Calu3 (cell line): ENCODE measurements around the gene ZNF621. TPM values are rescaled to one million over a fixed set of nuclear protein-coding genes. Genes with fewer than 3 reads are reported as not detected.

Experiments
- BruUV-seq: library from RNA; stranded (reverse); fragments of 400-500 nt; replicated peaks from 2 replicates; lab custom pipeline; 2021; lab: Mats Ljungman, UMichigan
- CTCF ChIA-PET: fragments of 300-600 bp; sonication (Branson Sonifier 250); formaldehyde crosslinking; loops from one replicate; lab custom pipeline; 2022; ENCODE audit warnings: antibody characterized with exemption; lab: Charles Lee
- DNase-seq: peaks from one replicate; pipeline ENCODE4 v3.0.0; 2022
- H3K27ac Mint-ChIP-seq: one replicate; pipeline ENCODE4 v1.8.0; 2022; ENCODE audit warnings: mixed read lengths; ENCODE audit not compliant: unreplicated experiment
- H3K27me3 Mint-ChIP-seq: one replicate; pipeline ENCODE4 v1.8.0; 2022; ENCODE audit warnings: mixed read lengths; ENCODE audit not compliant: unreplicated experiment
- H3K36me3 Mint-ChIP-seq: one replicate; pipeline ENCODE4 v1.8.0; 2022; ENCODE audit warnings: mild to moderate bottlenecking, moderate library complexity, mixed read lengths; ENCODE audit not compliant: insufficient read depth, unreplicated experiment
- H3K4me1 Mint-ChIP-seq: one replicate; pipeline ENCODE4 v1.8.0; 2022; ENCODE audit warnings: mild to moderate bottlenecking, low read depth, mixed read lengths; ENCODE audit not compliant: unreplicated experiment
- H3K4me3 Mint-ChIP-seq: one replicate; pipeline ENCODE4 v1.8.0; 2022; ENCODE audit warnings: mild to moderate bottlenecking, low read depth, moderate library complexity, mixed read lengths; ENCODE audit not compliant: unreplicated experiment
- H3K9me3 Mint-ChIP-seq: one replicate; pipeline ENCODE4 v1.8.0; 2022; ENCODE audit warnings: low read depth, mixed read lengths; ENCODE audit not compliant: unreplicated experiment
- CTCF ChIP-seq: fragments of 200-600 bp; IDR thresholded peaks from one replicate; pipeline ENCODE4 v1.8.0; 2022; ENCODE audit warnings: antibody characterized with exemption; ENCODE audit not compliant: unreplicated experiment
- intact Hi-C: fragments of 100-400 bp; cut with micrococcal nuclease; formaldehyde crosslinking; loops from one replicate; pipeline ENCODE4 v1.10.0; 2022; ENCODE audit not compliant: unreplicated experiment
- total RNA-seq: library from RNA; stranded (reverse); gene quantifications from 2 replicates; pipeline ENCODE4 v1.2.3, GENCODE V29; 2022

The ZNF621 gene
- total RNA-seq, 1 experiment from 2014 or later = 21.1 TPM

GRCh38 chr3:40487172-40487571 lies 37.6 kb upstream of the ZNF621 start:
- no TSS peak for BruUV-seq
- no peak for TF ChIP-seq CTCF
- no peak for DNase-seq
- CTCF ChIA-PET = no interaction called here
- intact Hi-C loops = no loop called here
- H3K27me3 Mint-ChIP-seq = no peaks in the 10 kb centered on the region
- no peaks in the 10 kb centered on the region for H3K36me3 Mint-ChIP-seq
- H3K9me3 Mint-ChIP-seq = peaks cover 5% of the 10 kb centered on the region
- no peak overlapping the region for H3K27ac Mint-ChIP-seq
- H3K4me1 Mint-ChIP-seq = no peaks in the 10 kb centered on the region
- no peak overlapping the region for H3K4me3 Mint-ChIP-seq

- Mint-ChIP-seq H3K36me3 (no peaks in the 10 kb centered on the region), H3K9me3 (peaks cover 5% of the 10 kb centered on the region), H3K4me1 (no peaks in the 10 kb centered on the region), H3K4me3 (no peak overlapping the region), H3K27me3 (no peaks in the 10 kb centered on the region), H3K27ac (no peak overlapping the region)
- intact Hi-C loops = no loop called here
- CTCF ChIA-PET = no interaction called here
- no peak for DNase-seq
- no peak for TF ChIP-seq CTCF
- no TSS peak for BruUV-seq
These were observed 33.8 kb upstream of the ZNF621 start for GRCh38 chr3:40490916-40491315.

GRCh38 chr3:40494698-40495097 lies 30.1 kb upstream of the ZNF621 start:
- no peaks in the 10 kb centered on the region for H3K27me3 Mint-ChIP-seq
- intact Hi-C loops = no loop called here
- no peaks in the 10 kb centered on the region for H3K36me3 Mint-ChIP-seq
- TF ChIP-seq CTCF = no peak
- no TSS peak for BruUV-seq
- CTCF ChIA-PET = no interaction called here
- DNase-seq = no peak
- H3K27ac Mint-ChIP-seq = no peak overlapping the region
- H3K4me1 Mint-ChIP-seq = no peaks in the 10 kb centered on the region
- H3K4me3 Mint-ChIP-seq = no peak overlapping the region
- H3K9me3 Mint-ChIP-seq = no peaks in the 10 kb centered on the region

GRCh38 chr3:40497288-40497687 lies 27.5 kb upstream of the ZNF621 start:
- Mint-ChIP-seq H3K36me3 (no peaks in the 10 kb centered on the region), H3K27ac (no peak overlapping the region), H3K4me1 (no peaks in the 10 kb centered on the region), H3K9me3 (no peaks in the 10 kb centered on the region), H3K27me3 (no peaks in the 10 kb centered on the region), H3K4me3 (no peak overlapping the region)
- no peak for TF ChIP-seq CTCF
- no peak for DNase-seq
- CTCF ChIA-PET = no interaction called here
- intact Hi-C loops = no loop called here
- BruUV-seq = no TSS peak
